NCI-H748 treated with DMSO at 0.1 percent for 48 hours (cell line): ENCODE measurements around the gene PARVB.

ENCODE experiments used
- DNase-seq: peaks from one replicate; lab custom pipeline; 2025; lab: John Stamatoyannopoulos, UW

Gene PARVB

GRCh38 chr22:44161673-44162072 is 137.6 kb downstream of the PARVB start:
- no peak for DNase-seq

- DNase-seq = no peak
These were observed 138.9 kb downstream of the PARVB start for GRCh38 chr22:44162960-44163359.

- DNase-seq = no peak
These were observed 139.4 kb downstream of the PARVB start for GRCh38 chr22:44163536-44163935.

- no peak for DNase-seq
These were observed 139.9 kb downstream of the PARVB start for GRCh38 chr22:44164031-44164430.

GRCh38 chr22:44165286-44165874 is 141.3 kb downstream of the PARVB start:
- no peak for DNase-seq

GRCh38 chr22:44166498-44167276 is 142.6 kb downstream of the PARVB start:
- no peak for DNase-seq

GRCh38 chr22:44167501-44167900 is 143.4 kb downstream of the PARVB start:
- no peak for DNase-seq

GRCh38 chr22:44168206-44168605 is 144.1 kb downstream of the PARVB start:
- no peak for DNase-seq

- DNase-seq = no peak
These were observed 146.4 kb downstream of the PARVB start for GRCh38 chr22:44170470-44170869.

- no peak for DNase-seq
These were observed 147.5 kb downstream of the PARVB start for GRCh38 chr22:44171561-44171960.

GRCh38 chr22:44172370-44173108 is 148.4 kb downstream of the PARVB start:
- peak; percentile 80 for DNase-seq

- no peak for DNase-seq
These were observed 149.1 kb downstream of the PARVB start for GRCh38 chr22:44173154-44173553.

- DNase-seq = no peak
These were observed 151.6 kb downstream of the PARVB start for GRCh38 chr22:44175676-44176075.

- DNase-seq = no peak
These were observed 155.3 kb downstream of the PARVB start for GRCh38 chr22:44179196-44179988.

GRCh38 chr22:44179989-44180705 is 156.0 kb downstream of the PARVB start:
- no peak for DNase-seq

- DNase-seq = no peak
These were observed 156.6 kb downstream of the PARVB start, which contains the start of gene PARVG for GRCh38 chr22:44180706-44181032. Gene PARVG, plus strand, starts transcription at chr22:44180925. Its CDS starts 2,405 bp downstream, at chr22:44183330.

- DNase-seq = no peak
These were observed 157.2 kb downstream of the PARVB start for GRCh38 chr22:44181033-44181911.

GRCh38 chr22:44181912-44182587 is 157.9 kb downstream of the PARVB start:
- no peak for DNase-seq

GRCh38 chr22:44182588-44183286 is 158.6 kb downstream of the PARVB start:
- no peak for DNase-seq

- DNase-seq = no peak
These were observed 159.1 kb downstream of the PARVB start for GRCh38 chr22:44183287-44183588.
